ENCODE results near the gene ZNF598.

- TF ChIP-seq POLR2A (IDR thresholded peaks at IDR 0.05) (no peak), CTCF (IDR thresholded peaks at IDR 0.05) (no peak), EP300 (IDR thresholded peaks at IDR 0.05) (no peak), POLR2AphosphoS5 (IDR thresholded peaks at IDR 0.05) (no peak)
Measured at GRCh38 chr16:2022723-2023091, 13.1 kb upstream of the ZNF598 start.
